ENCODE data around the gene ZNF391. TPM values are rescaled to one million over a fixed set of nuclear protein-coding genes. Genes with fewer than 3 reads are reported as not detected.
"Not testable (repeated sequence)": the region's sequence is repeated elsewhere in the genome, so short reads cannot be mapped to it uniquely, and the experiment has no call there.

Gene ZNF391
- polyA plus RNA-seq, 3 donors = 10.2 to 14.6 (median 12.6) TPM

DNA sequence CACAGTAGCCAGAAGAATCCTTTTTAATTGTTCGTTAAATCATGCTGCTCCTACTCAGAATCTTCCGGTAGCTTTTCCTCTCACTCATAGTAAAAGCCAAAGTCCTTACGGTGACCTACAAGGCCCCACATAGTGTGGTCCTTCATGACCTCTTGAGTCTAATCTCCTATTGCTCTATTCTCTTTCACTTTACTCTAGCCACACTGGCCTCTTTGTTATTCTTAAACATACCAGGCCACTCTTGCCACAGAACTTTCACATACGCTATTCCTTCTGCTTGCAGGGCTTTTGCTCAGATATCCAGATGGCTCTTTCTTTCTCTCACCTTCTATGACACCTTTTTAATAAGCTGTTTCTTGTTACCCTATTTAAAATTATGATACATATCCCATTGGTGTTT, 25.7 kb downstream of the ZNF391 start:
- DNase-seq = no peak

GRCh38 chr6:27414996-27415395, 26.4 kb downstream of the ZNF391 start:
- DNase-seq = no peak

DNA sequence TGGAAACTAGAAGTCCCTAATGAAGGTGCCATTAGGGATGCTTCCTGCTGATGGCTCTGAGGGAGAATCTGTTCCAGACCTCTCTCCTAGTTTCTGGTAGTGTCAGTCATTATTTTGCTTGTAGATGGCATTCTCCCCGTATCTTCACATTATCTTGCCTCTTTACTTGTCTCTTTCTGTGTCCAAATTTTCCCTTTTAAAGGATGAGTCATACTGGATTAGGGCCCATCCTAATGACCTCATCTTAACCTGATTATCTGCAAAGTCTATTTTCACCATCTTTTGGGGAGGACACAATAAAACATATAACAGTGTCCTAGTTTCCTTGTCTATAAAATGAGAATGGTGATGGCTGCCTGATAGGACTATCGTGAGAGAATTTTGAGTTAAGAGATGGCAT, 27.3 kb downstream of the ZNF391 start:
- no peak for DNase-seq

GRCh38 chr6:27419363-27419762, 30.8 kb downstream of the ZNF391 start:
- DNase-seq = no peak

GRCh38 chr6:27422651-27423332, 34.2 kb downstream of the ZNF391 start:
- DNase-seq = peak; percentile 15

GRCh38 chr6:27424851-27425250, 36.3 kb downstream of the ZNF391 start:
- not testable (repeated sequence) for DNase-seq

- DNase-seq = no peak
These were observed 37.6 kb downstream of the ZNF391 start for GRCh38 chr6:27426045-27426620.

GRCh38 chr6:27428502-27428901, 39.9 kb downstream of the ZNF391 start:
- DNase-seq = no peak

GRCh38 chr6:27428966-27429365, 40.4 kb downstream of the ZNF391 start:
- no peak for DNase-seq

DNA sequence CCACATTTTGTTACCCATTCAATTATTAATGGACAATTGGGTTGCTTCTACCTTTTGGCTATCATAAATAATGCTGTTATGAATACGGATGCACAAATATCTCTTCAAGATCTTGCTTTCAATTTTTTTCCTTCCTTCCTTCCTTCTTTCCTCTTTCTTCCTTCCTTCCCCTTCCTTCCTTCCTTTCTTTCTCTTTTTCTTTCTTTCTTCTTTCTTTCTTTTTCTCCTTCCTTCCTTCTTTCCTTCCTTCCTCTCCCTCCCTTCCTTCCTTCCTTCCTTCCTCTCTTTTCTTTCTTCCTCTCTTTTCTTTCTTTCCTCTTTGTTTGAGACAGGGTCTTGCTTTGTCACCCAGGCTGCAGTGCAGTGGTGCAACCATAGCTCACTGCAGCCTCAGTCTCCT, 45.2 kb downstream of the ZNF391 start:
- no peak for DNase-seq

GRCh38 chr6:27439371-27439770, 50.8 kb downstream of the ZNF391 start:
- no peak for DNase-seq

- DNase-seq = no peak
These were observed 52.4 kb downstream of the ZNF391 start for GRCh38 chr6:27441001-27441400.

DNA sequence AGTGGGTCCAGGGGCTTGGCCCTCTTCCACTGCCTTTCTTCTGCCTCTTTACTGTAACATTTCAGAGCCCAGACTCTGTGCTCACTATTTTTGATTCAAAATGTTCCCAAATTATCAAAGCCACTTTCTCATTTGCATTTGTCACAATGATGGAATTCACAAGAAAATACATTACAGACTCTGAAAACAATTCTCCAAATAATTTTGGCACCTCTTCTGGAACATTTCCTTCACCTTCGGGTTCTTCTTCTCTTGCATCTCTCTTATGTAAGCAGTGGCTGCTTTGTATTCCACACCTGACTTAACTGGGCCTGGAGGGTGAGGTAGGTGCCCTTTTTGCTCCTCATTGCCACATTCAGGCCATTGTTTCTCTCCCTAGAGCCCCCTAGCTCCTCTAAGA, 54.4 kb downstream of the ZNF391 start:
- no peak for DNase-seq

DNA sequence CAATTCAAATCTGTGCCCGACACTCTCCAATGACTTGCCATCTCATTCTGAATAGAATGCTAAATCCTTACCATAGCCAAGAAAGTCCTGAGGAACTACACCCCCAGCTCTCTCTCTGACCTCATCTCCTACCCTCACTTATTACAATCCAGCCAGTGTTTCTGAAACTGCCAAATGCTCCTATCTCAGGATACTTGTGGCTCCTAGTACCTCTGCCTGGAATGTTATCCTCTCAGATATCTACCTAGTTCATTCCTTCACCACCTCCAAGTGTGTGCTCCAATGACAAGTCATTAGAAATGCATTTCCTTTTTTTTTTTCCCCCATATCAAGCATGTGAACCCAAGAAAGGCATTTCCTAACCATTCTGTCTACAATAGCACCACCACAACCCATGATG, 59.9 kb downstream of the ZNF391 start:
- DNase-seq = no peak

DNA sequence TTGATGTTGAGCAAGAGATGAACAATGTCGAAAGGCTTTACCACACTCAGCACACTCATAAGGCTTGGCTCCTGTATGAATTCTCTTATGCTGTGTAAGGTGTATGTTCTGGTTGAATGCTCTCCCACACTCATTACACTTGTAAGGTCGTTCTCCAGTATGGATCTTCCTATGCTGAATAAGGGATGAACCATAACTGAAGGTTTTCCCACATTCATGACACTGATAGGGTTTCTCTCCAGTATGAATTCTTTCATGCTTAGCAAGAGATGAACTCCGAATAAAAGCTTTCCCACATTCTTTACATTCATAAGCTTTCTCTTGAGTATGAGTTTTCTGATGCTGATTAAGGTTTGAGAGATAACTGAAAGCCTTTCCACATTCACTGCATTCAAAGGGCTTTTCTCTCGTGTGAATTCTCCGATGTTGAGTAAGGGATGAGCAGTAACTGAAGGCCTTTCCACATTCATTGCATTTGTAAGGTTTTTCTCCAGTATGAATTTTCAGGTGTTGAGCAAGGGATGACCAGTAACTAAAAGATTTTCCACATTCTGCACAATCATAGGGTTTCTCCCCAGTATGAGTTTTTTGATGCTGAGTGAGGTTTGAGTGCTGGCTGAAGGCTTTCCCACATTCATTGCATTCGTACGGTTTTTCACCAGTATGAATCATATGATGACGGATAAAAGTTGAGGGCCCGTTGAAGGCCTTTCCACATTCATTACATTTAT, 63.3 kb downstream of the ZNF391 start:
- no peak for DNase-seq

GRCh38 chr6:27452496-27452897, 63.9 kb downstream of the ZNF391 start:
- DNase-seq = no peak

Other genes with a start within 250 kb of the ZNF391 start
- under 1 TPM; 0.10 to 0.61 (median 0.23) TPM for gene PRSS16, start 141.1 kb upstream of the ZNF391 start, polyA plus RNA-seq (ENCODE audit: insufficient read length in 3 of 3)
- gene POM121L2, start 76.5 kb upstream of the ZNF391 start, polyA plus RNA-seq (ENCODE audit: insufficient read length in 3 of 3) = not detected
- 10 to 100 TPM; 15.7 to 18.1 (median 16.6) TPM for gene ZNF184, start 84.3 kb downstream of the ZNF391 start, polyA plus RNA-seq (ENCODE audit: insufficient read length in 3 of 3)

Measured in renal pelvis (tissue), 4 donors.